ENCODE results near the gene RAD17. TPM values are rescaled to one million over a fixed set of nuclear protein-coding genes. Genes with fewer than 3 reads are reported as not detected.

Gene RAD17
- polyA plus RNA-seq, 2 of the 4 experiments (the other 2 are of a cell fraction): 13.3 to 24.3 TPM

- ChIA-PET CTCF (no interaction called here), POLR2A (no interaction called here)
- WGBS (ENCODE audit: missing lambda C conversion rate): 55% methylated on average over 3 of the region's 3 CpGs
- H3K4me3 ChIP-seq: no peak overlapping the region
- no peak overlapping the region for H3K27ac ChIP-seq
- ATAC-seq (peak; percentile 48 to 49; a peak in 5 of 6 replicates), FAIRE-seq (no peak), DNase-seq (ENCODE audit: low read depth in 1 of 2, low spot score in 1 of 2) (peak; percentile 57 to 63)
- peaks cover 10% of the 10 kb centered on the region; the same call in 2 of the 3 replicates for H3K4me1 ChIP-seq
- no peak for TF ChIP-seq HDAC2 (IDR thresholded peaks at IDR 0.05)
- TF ChIP-seq BHLHE40 (IDR thresholded peaks at IDR 0.05; ENCODE audit: low read depth, low read length): no peak
- TF ChIP-seq RAD21 (conservative IDR thresholded peaks at IDR 0.05 in 1 of 2, IDR thresholded peaks at IDR 0.05 in 1 of 2): 0 out of 5 replicates have a peak, but pooled peaks of 1 of the 2 experiments have one; percentile 7
- peak; percentile 19; the same call in 2 of the 3 replicates for TF ChIP-seq CTCF (IDR thresholded peaks at IDR 0.05)
- no peak overlapping the region for H3K4me2 ChIP-seq
- no peaks in the 10 kb centered on the region for H3K9me3 ChIP-seq
Observed at GRCh38 chr5:69364414-69364813, 5.2 kb upstream of the RAD17 start.

- TF ChIP-seq FOSL2 (IDR thresholded peaks at IDR 0.05): no peak
- TF ChIP-seq FOSL2 (CRISPR knock-in tag; IDR thresholded peaks at IDR 0.05): peak; percentile 68
- TF ChIP-seq HMGXB4 (CRISPR knock-in tag; IDR thresholded peaks at IDR 0.05; ENCODE audit: borderline replicate concordance): no peak
- peak; percentile 91 for TF ChIP-seq MAFK (IDR thresholded peaks at IDR 0.05; ENCODE audit: partially characterized antibody)
- POLR2A ChIA-PET: no interaction called here
- FAIRE-seq (peak; percentile 46), ATAC-seq (no peak), DNase-seq (ENCODE audit: low read depth in 1 of 2, low spot score in 1 of 2) (no peak)
- Histone ChIP-seq H3K4me2 (no peak overlapping the region), H3K27ac (no peak overlapping the region), H3K9me3 (no peaks in the 10 kb centered on the region), H3K4me3 (no peak overlapping the region), H3K4me1 (peaks cover 10% of the 10 kb centered on the region; the same call in 2 of the 3 replicates)
- WGBS (ENCODE audit: missing lambda C conversion rate): 49% methylated on average over 3 of the region's 3 CpGs
- CTCF ChIA-PET: interaction anchor here (1.0 kb wide), 1 partner anchor 272 kb away, joined by 3 read pairs; no protein-coding TSS in a partner anchor
Observed at GRCh38 chr5:69364850-69365249, 4.8 kb upstream of the RAD17 start.

- H3K4me1 ChIP-seq: peaks cover 26% of the 10 kb centered on the region; the same call in 2 of the 3 replicates
- TF ChIP-seq BCL3 (IDR thresholded peaks at IDR 0.05) (no peak), SREBF2 (IDR thresholded peaks at IDR 0.05) (no peak), CHD4 (IDR thresholded peaks at IDR 0.05; ENCODE audit: borderline replicate concordance) (no peak), PHF8 (IDR thresholded peaks at IDR 0.05; ENCODE audit: borderline replicate concordance, low read depth) (no peak), CTCF (IDR thresholded peaks at IDR 0.05) (no peak), RNF2 (IDR thresholded peaks at IDR 0.05; ENCODE audit: borderline replicate concordance, low read depth) (no peak), JUN (IDR thresholded peaks at IDR 0.05) (no peak), EHF (CRISPR knock-in tag; IDR thresholded peaks at IDR 0.05) (no peak), NR3C1 (IDR thresholded peaks at IDR 0.05) (no peak), REST (IDR thresholded peaks at IDR 0.05) (no peak), GATA3 (IDR thresholded peaks at IDR 0.05; ENCODE audit: borderline replicate concordance) (no peak)
- DNase-seq (ENCODE audit: low read depth in 1 of 2, low spot score in 1 of 2) (no peak), FAIRE-seq (no peak), ATAC-seq (no peak)
- no peaks in the 10 kb centered on the region for H3K9me3 ChIP-seq
- peak overlapping the region; percentile 82 for H3K4me2 ChIP-seq
- CTCF ChIA-PET: interaction anchor here (1.0 kb wide), 1 partner anchor 274 kb away, joined by 3 read pairs; the partner anchor contains the start of gene SLC30A5
- WGBS (ENCODE audit: missing lambda C conversion rate): 93% methylated on average over 11 of the region's 11 CpGs
- peak overlapping the region; percentile 80 for H3K4me3 ChIP-seq
- POLR2A ChIA-PET: no interaction called here
- H3K27ac ChIP-seq: peak overlapping the region; percentile 17 to 99; a peak in 3 of 6 replicates
Observed at GRCh38 chr5:69367697-69368279, 1.8 kb upstream of the RAD17 start.
